Measurements from ENCODE around the gene BMI1. TPM values are rescaled to one million over a fixed set of nuclear protein-coding genes. Genes with fewer than 3 reads are reported as not detected.

The BMI1 gene
- total and polyA plus RNA-seq, 7 donors, result 16.3 to 123 (median 58.9) TPM

DNA sequence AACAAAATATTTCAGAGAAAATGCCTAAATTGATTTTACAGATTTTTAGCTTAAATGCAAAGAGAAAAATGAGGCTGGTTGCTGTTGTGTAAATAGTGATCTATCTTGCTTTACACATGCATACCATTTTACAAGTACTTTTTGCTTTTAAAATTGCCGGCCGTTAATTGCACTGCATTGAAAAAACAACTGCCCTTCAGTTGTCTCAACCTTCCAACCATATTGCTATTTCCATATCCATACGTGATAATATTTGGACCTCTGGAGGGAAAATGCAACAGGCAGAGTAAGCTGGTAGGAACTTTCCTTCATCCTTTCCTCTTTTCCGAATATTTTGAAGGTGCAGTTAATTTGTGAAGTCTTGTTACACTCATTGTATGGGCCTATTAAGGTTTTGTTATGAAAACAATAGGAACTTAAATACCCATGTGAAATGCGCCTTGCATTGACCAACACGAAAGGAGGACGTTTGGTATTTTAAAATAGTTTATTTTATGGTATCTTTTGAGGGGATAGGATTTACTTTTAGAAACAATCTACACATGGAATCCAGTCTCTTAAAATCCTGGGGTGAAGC, 11.3 kb downstream of the BMI1 start:
- Histone ChIP-seq H3K9me3 (no peaks in the 10 kb centered on the region), H3K27me3 (peaks cover 33 to 38% (median 35%) of the 10 kb centered on the region in 3 donors), H3K27ac (no peak overlapping the region), H3K4me1 (peaks cover 0 to 30% (median 29%) of the 10 kb centered on the region in 4 donors), H3K4me3 (no peak overlapping the region), H3K36me3 (peaks cover 5 to 32% (median 9%) of the 10 kb centered on the region in 4 donors)
- DNase-seq, result no peak
- intact Hi-C loops (cut with DNase I), result no loop called here
- TF ChIP-seq, protein P1, sequence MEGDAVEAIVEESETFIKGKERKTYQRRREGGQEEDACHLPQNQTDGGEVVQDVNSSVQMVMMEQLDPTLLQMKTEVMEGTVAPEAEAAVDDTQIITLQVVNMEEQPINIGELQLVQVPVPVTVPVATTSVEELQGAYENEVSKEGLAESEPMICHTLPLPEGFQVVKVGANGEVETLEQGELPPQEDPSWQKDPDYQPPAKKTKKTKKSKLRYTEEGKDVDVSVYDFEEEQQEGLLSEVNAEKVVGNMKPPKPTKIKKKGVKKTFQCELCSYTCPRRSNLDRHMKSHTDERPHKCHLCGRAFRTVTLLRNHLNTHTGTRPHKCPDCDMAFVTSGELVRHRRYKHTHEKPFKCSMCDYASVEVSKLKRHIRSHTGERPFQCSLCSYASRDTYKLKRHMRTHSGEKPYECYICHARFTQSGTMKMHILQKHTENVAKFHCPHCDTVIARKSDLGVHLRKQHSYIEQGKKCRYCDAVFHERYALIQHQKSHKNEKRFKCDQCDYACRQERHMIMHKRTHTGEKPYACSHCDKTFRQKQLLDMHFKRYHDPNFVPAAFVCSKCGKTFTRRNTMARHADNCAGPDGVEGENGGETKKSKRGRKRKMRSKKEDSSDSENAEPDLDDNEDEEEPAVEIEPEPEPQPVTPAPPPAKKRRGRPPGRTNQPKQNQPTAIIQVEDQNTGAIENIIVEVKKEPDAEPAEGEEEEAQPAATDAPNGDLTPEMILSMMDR (IDR thresholded peaks at IDR 0.05), result no peak
- TF ChIP-seq POLR2AphosphoS5 (IDR thresholded peaks at IDR 0.05), result no peak
- TF ChIP-seq POLR2A (IDR thresholded peaks at IDR 0.05), result no peak
- TF ChIP-seq EP300 (IDR thresholded peaks at IDR 0.05), result no peak
- WGBS, 2 donors, result 91 to 93% methylated on average over 7 of the region's 7 CpGs

DNA sequence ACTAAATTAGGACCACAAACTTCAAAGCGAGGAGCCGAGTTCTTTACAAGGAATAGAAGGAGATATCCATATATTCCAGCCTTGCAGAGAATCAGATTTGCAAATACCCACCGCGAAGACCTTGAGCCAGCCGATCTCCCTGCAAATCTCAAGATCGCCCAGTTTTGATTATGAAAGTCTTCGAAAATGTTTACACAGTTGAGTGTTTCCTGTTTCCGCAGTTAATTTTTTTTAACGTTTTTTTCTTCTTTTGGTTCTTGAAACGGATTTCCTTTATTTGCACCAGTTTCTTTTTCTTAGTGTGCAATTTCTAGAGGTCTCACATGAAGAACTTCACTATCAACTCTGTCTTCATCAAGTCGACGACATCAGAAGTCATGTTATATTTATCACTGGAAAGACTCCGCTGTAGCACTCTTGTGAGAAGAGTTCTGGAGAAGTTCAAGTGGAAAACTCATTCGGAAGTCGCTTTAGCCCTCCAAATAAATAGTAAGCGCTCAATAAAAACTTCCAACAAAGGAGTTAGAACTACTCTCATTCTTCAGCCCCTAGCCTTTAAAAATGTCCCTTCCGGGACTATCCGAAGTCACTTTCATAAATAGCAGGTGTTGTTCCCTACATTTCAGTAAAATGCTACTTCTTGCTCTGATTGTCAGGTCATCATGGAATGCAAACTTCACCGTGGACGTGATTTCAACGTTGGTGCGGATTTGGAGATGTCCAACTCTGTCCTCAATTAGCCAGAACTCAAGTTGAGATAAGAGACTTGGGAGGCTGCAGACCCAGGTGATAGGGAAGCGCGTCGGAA, 12.5 kb downstream of the BMI1 start:
- Histone ChIP-seq H3K27me3 (peaks cover 44 to 50% (median 47%) of the 10 kb centered on the region in 3 donors), H3K27ac (no peak overlapping the region), H3K36me3 (peaks cover 5 to 20% (median 6%) of the 10 kb centered on the region in 4 donors), H3K4me3 (no peak overlapping the region), H3K9me3 (no peaks in the 10 kb centered on the region), H3K4me1 (peaks cover 0 to 30% (median 29%) of the 10 kb centered on the region in 4 donors)
- TF ChIP-seq, protein P1 (IDR thresholded peaks at IDR 0.05), result no peak
- TF ChIP-seq POLR2AphosphoS5 (IDR thresholded peaks at IDR 0.05), result no peak
- no peak for TF ChIP-seq POLR2A (IDR thresholded peaks at IDR 0.05)
- no peak for TF ChIP-seq EP300 (IDR thresholded peaks at IDR 0.05)
- no peak for DNase-seq
- intact Hi-C loops (cut with DNase I), result no loop called here
- WGBS, 2 donors, result 34 to 60% methylated on average over 25 of the region's 25 CpGs

DNA sequence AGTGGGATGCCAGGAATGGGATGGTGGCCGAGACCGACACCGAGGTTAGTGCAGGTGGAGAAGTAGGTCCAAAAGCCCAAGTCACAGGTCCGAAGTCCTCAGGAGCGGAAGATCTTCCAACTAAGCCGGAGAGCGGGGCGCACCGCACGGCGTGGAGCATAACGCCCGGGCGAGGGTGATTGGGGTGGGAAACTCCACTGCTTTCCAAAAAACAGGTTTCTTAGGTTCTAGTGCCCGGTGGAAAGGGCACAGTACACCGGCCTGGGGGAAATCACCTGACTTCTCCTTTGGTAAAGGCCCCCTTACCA, 13.0 kb downstream of the BMI1 start:
- intact Hi-C loops (cut with DNase I), result no loop called here
- Histone ChIP-seq H3K9me3 (no peaks in the 10 kb centered on the region), H3K4me1 (peaks cover 0 to 30% (median 29%) of the 10 kb centered on the region in 4 donors), H3K27ac (no peak overlapping the region), H3K36me3 (peaks cover 5 to 14% (median 6%) of the 10 kb centered on the region in 4 donors), H3K4me3 (no peak overlapping the region), H3K27me3 (peaks cover 46 to 55% (median 53%) of the 10 kb centered on the region in 3 donors)
- DNase-seq, result no peak
- TF ChIP-seq EP300 (IDR thresholded peaks at IDR 0.05) (no peak), POLR2A (IDR thresholded peaks at IDR 0.05) (no peak), POLR2AphosphoS5 (IDR thresholded peaks at IDR 0.05) (no peak)
- 59 to 70% methylated on average over 16 of the region's 16 CpGs for WGBS, 2 donors

DNA sequence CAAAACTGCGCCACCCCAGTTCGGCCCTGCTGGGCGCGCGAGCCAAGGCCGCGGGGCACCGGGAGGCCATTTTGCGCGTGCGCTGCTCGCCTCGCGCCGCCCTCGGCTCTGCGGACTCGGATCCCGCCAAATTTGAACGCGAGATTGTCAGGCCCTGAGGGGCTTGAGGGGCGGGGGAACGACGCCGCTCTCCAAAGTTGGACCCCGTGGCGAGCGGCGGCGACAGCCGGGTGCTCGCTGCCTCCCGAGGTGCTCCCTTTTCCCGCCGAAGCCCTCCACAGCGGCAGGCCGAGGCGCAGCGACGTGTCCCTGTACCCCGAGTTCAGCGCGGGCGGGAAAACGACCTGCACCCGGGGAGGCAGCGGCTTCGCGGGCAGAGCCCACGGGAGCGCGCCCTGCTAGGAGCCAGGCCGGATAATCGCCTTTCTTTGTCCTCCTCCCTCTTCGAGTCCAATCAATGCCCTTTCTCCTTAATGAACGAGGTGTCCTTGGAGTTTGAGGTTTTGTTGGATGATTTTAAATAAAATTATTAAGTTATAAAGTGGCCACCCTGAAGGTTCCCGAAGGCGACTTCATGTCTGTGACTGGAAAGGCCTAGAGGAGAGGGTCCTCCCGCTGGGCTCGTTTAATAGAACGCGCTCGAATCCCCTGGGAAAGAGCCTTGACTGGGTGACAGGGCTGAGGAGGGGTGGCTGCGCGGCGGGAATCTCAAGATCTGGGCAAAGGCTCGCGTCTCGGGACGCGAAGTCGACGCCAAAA, 13.7 kb downstream of the BMI1 start:
- H3K27ac ChIP-seq, result no peak overlapping the region
- 18 to 25% methylated on average over 73 of the region's 73 CpGs for WGBS, 2 donors
- TF ChIP-seq, protein P1 (IDR thresholded peaks at IDR 0.05), result no peak
- TF ChIP-seq EP300 (IDR thresholded peaks at IDR 0.05) (no peak), POLR2A (IDR thresholded peaks at IDR 0.05) (no peak), POLR2AphosphoS5 (IDR thresholded peaks at IDR 0.05) (peak in 1 of 4 donors; percentile 6)
- peaks cover 0 to 31% (median 30%) of the 10 kb centered on the region in 4 donors for H3K4me1 ChIP-seq
- intact Hi-C loops (cut with DNase I), result no loop called here
- peaks cover 0 to 8% (median 2%) of the 10 kb centered on the region in 4 donors for H3K36me3 ChIP-seq
- no peak for DNase-seq
- peaks cover 52 to 62% (median 58%) of the 10 kb centered on the region in 3 donors for H3K27me3 ChIP-seq
- H3K9me3 ChIP-seq, result no peaks in the 10 kb centered on the region
- H3K4me3 ChIP-seq, result peak overlapping the region; percentile 25 to 52 (median 38)

All from sigmoid colon (tissue), 7 donors.